ENCODE results near the gene PARD3B.

PARD3B gene

GRCh38 chr2:204779771-204780170 is 234.5 kb downstream of the PARD3B start:
- H3K27me3 ChIP-seq (ENCODE audit: control insufficient read depth, low read length), result no peaks in the 10 kb centered on the region
- no peaks in the 10 kb centered on the region for H3K4me1 ChIP-seq (ENCODE audit: control insufficient read depth, low read length)
- no peaks in the 10 kb centered on the region for H3K9me3 ChIP-seq (ENCODE audit: control insufficient read depth, insufficient read depth, low read length)
- H3K27ac ChIP-seq (ENCODE audit: low read depth, low read length), result no peak overlapping the region
- no peaks in the 10 kb centered on the region for H3K9me2 ChIP-seq (replicated peaks; ENCODE audit: control insufficient read depth, low read length)
- no peaks in the 10 kb centered on the region for H3K36me3 ChIP-seq (ENCODE audit: control insufficient read depth, low read length)
- H3K79me2 ChIP-seq (ENCODE audit: control insufficient read depth, low read length), result no peaks in the 10 kb centered on the region
- H3K4me3 ChIP-seq (ENCODE audit: low read length), result no peak overlapping the region
- TF ChIP-seq EZH2phosphoT487 (IDR thresholded peaks at IDR 0.05; ENCODE audit: borderline replicate concordance, low read length) (no peak), CTCF (IDR thresholded peaks at IDR 0.05; ENCODE audit: low read depth, low read length, poor library complexity, severe bottlenecking) (no peak)
- no peaks in the 10 kb centered on the region for H4K20me1 ChIP-seq (ENCODE audit: control insufficient read depth, insufficient read depth, low read depth, low read length)
- H3F3A ChIP-seq (ENCODE audit: control insufficient read depth, insufficient read depth), result no peaks in the 10 kb centered on the region
- no peak overlapping the region for H3K4me2 ChIP-seq (ENCODE audit: low read length)

- H3K4me2 ChIP-seq (ENCODE audit: low read length), result no peak overlapping the region
- H3K27ac ChIP-seq (ENCODE audit: low read depth, low read length), result no peak overlapping the region
- no peaks in the 10 kb centered on the region for H3K79me2 ChIP-seq (ENCODE audit: control insufficient read depth, low read length)
- no peaks in the 10 kb centered on the region for H3K36me3 ChIP-seq (ENCODE audit: control insufficient read depth, low read length)
- H4K20me1 ChIP-seq (ENCODE audit: control insufficient read depth, insufficient read depth, low read depth, low read length), result no peaks in the 10 kb centered on the region
- H3K4me1 ChIP-seq (ENCODE audit: control insufficient read depth, low read length), result no peaks in the 10 kb centered on the region
- H3K9me2 ChIP-seq (replicated peaks; ENCODE audit: control insufficient read depth, low read length), result no peaks in the 10 kb centered on the region
- H3F3A ChIP-seq (ENCODE audit: control insufficient read depth, insufficient read depth), result no peaks in the 10 kb centered on the region
- H3K9me3 ChIP-seq (ENCODE audit: control insufficient read depth, insufficient read depth, low read length), result no peaks in the 10 kb centered on the region
- no peaks in the 10 kb centered on the region for H3K27me3 ChIP-seq (ENCODE audit: control insufficient read depth, low read length)
- TF ChIP-seq EZH2phosphoT487 (IDR thresholded peaks at IDR 0.05; ENCODE audit: borderline replicate concordance, low read length) (no peak), CTCF (IDR thresholded peaks at IDR 0.05; ENCODE audit: low read depth, low read length, poor library complexity, severe bottlenecking) (no peak)
- H3K4me3 ChIP-seq (ENCODE audit: low read length), result no peak overlapping the region
Observed at GRCh38 chr2:204781941-204782340, 236.7 kb downstream of the PARD3B start.

- H3K9me3 ChIP-seq (ENCODE audit: control insufficient read depth, insufficient read depth, low read length), result no peaks in the 10 kb centered on the region
- H3K9me2 ChIP-seq (replicated peaks; ENCODE audit: control insufficient read depth, low read length), result no peaks in the 10 kb centered on the region
- no peak overlapping the region for H3K27ac ChIP-seq (ENCODE audit: low read depth, low read length)
- H4K20me1 ChIP-seq (ENCODE audit: control insufficient read depth, insufficient read depth, low read depth, low read length), result no peaks in the 10 kb centered on the region
- no peaks in the 10 kb centered on the region for H3K27me3 ChIP-seq (ENCODE audit: control insufficient read depth, low read length)
- no peaks in the 10 kb centered on the region for H3K4me1 ChIP-seq (ENCODE audit: control insufficient read depth, low read length)
- no peaks in the 10 kb centered on the region for H3K36me3 ChIP-seq (ENCODE audit: control insufficient read depth, low read length)
- no peaks in the 10 kb centered on the region for H3F3A ChIP-seq (ENCODE audit: control insufficient read depth, insufficient read depth)
- TF ChIP-seq EZH2phosphoT487 (IDR thresholded peaks at IDR 0.05; ENCODE audit: borderline replicate concordance, low read length) (no peak), CTCF (IDR thresholded peaks at IDR 0.05; ENCODE audit: low read depth, low read length, poor library complexity, severe bottlenecking) (no peak)
- H3K4me2 ChIP-seq (ENCODE audit: low read length), result no peak overlapping the region
- no peak overlapping the region for H3K4me3 ChIP-seq (ENCODE audit: low read length)
- H3K79me2 ChIP-seq (ENCODE audit: control insufficient read depth, low read length), result no peaks in the 10 kb centered on the region
Observed at GRCh38 chr2:204790076-204790475, 244.8 kb downstream of the PARD3B start.

- H3F3A ChIP-seq (ENCODE audit: control insufficient read depth, insufficient read depth), result no peaks in the 10 kb centered on the region
- no peak overlapping the region for H3K4me2 ChIP-seq (ENCODE audit: low read length)
- H3K27ac ChIP-seq (ENCODE audit: low read depth, low read length), result no peak overlapping the region
- no peaks in the 10 kb centered on the region for H3K9me3 ChIP-seq (ENCODE audit: control insufficient read depth, insufficient read depth, low read length)
- H3K9me2 ChIP-seq (replicated peaks; ENCODE audit: control insufficient read depth, low read length), result no peaks in the 10 kb centered on the region
- no peaks in the 10 kb centered on the region for H3K36me3 ChIP-seq (ENCODE audit: control insufficient read depth, low read length)
- TF ChIP-seq CTCF (IDR thresholded peaks at IDR 0.05; ENCODE audit: low read depth, low read length, poor library complexity, severe bottlenecking) (no peak), EZH2phosphoT487 (IDR thresholded peaks at IDR 0.05; ENCODE audit: borderline replicate concordance, low read length) (no peak)
- no peak overlapping the region for H3K4me3 ChIP-seq (ENCODE audit: low read length)
- no peaks in the 10 kb centered on the region for H3K27me3 ChIP-seq (ENCODE audit: control insufficient read depth, low read length)
- no peaks in the 10 kb centered on the region for H3K4me1 ChIP-seq (ENCODE audit: control insufficient read depth, low read length)
- no peaks in the 10 kb centered on the region for H4K20me1 ChIP-seq (ENCODE audit: control insufficient read depth, insufficient read depth, low read depth, low read length)
- no peaks in the 10 kb centered on the region for H3K79me2 ChIP-seq (ENCODE audit: control insufficient read depth, low read length)
Observed at GRCh38 chr2:204791230-204791629, 246.0 kb downstream of the PARD3B start.
